Suprapubic skin (tissue), 4 donors: ENCODE measurements around the gene FAF1. TPM values are rescaled to one million over a fixed set of nuclear protein-coding genes. Genes with fewer than 3 reads are reported as not detected.
"Not testable (repeated sequence)": the region's sequence is repeated elsewhere in the genome, so short reads cannot be mapped to it uniquely, and the experiment has no call there.

Experiments used
- DNase-seq, 2 donors: peaks; one replicate each; pipeline ENCODE4 v3.0.0-alpha.2; 2019; ENCODE audit warnings: low spot score in 2 of 2
- H3K27ac ChIP-seq: fragments of 200-600 bp; sonication (generic); one replicate; pipeline ENCODE4 v1.5.1; 2019
- H3K27me3 ChIP-seq: fragments of 200-600 bp; sonication (generic); one replicate; pipeline ENCODE4 v1.5.1; 2019
- H3K36me3 ChIP-seq: fragments of 200-600 bp; sonication (generic); one replicate; pipeline ENCODE4 v1.5.1; 2019
- H3K4me1 ChIP-seq: fragments of 200-600 bp; sonication (generic); one replicate; pipeline ENCODE4 v1.5.1; 2019
- H3K4me3 ChIP-seq: fragments of 200-600 bp; sonication (generic); one replicate; pipeline ENCODE4 v1.5.1; 2019; ENCODE audit warnings: mild to moderate bottlenecking
- H3K9me3 ChIP-seq: fragments of 200-600 bp; sonication (generic); one replicate; pipeline ENCODE4 v1.5.1; 2019
- CTCF ChIP-seq, 2 donors: fragments of 200-600 bp in 1 of 2; fragments of 450-650 bp in 1 of 2; sonication (generic) in 1 of 2; IDR thresholded peaks; one replicate each; pipeline ENCODE4 v1.5.1; 2016 to 2019; ENCODE audit warnings: antibody characterized with exemption in 2 of 2, mild to moderate bottlenecking in 1 of 2, moderate library complexity in 1 of 2
- EP300 ChIP-seq: sonication (generic); formaldehyde crosslinking; IDR thresholded peaks from one replicate; pipeline ENCODE4 v1.6.1; 2017; ENCODE audit warnings: antibody characterized with exemption
- POLR2A ChIP-seq, 2 donors: fragments of 450-650 bp; IDR thresholded peaks; one replicate each; pipeline ENCODE4 v1.6.1; 2017; ENCODE audit warnings: antibody characterized with exemption in 2 of 2, mild to moderate bottlenecking in 2 of 2, moderate library complexity in 2 of 2
- POLR2AphosphoS5 ChIP-seq, 3 donors: sonication (generic); formaldehyde crosslinking; IDR thresholded peaks; one replicate each; pipeline ENCODE4 v1.6.1; 2017; ENCODE audit warnings: antibody characterized with exemption in 3 of 3
- WGBS: methylation state at CpG from one replicate; pipeline ENCODE4 v1.1.5; 2018; 5-methylcytosine and 5-hydroxymethylcytosine counted together
- total RNA-seq, 4 donors: library from RNA; depleted of rRNA; stranded (reverse); fragments of >200 nt; gene quantifications; one replicate each; pipeline ENCODE4 v1.1.0, GENCODE V29; 2016

The FAF1 gene
- total RNA-seq, 4 donors from 2014 or later = 35.1 to 61.6 (median 45.4) TPM

GRCh38 chr1:50766688-50767087, 193.4 kb downstream of the FAF1 start:
- H3K27ac ChIP-seq = no peak overlapping the region
- H3K36me3 ChIP-seq = no peaks in the 10 kb centered on the region
- H3K4me3 ChIP-seq = no peak overlapping the region
- H3K27me3 ChIP-seq = no peaks in the 10 kb centered on the region
- H3K4me1 ChIP-seq = no peaks in the 10 kb centered on the region
- no peak for DNase-seq
- no peak for TF ChIP-seq CTCF (IDR thresholded peaks at IDR 0.05)
- no peaks in the 10 kb centered on the region for H3K9me3 ChIP-seq

- H3K27me3 ChIP-seq, H3K9me3 ChIP-seq, H3K27ac ChIP-seq, H3K36me3 ChIP-seq, DNase-seq, H3K4me3 ChIP-seq, H3K4me1 ChIP-seq: not testable (repeated sequence)
- 96% methylated on average over 3 of the region's 3 CpGs for WGBS
Measured at GRCh38 chr1:50756543-50756942, 203.5 kb downstream of the FAF1 start.

- H3K4me3 ChIP-seq, H3K36me3 ChIP-seq, H3K27me3 ChIP-seq, H3K4me1 ChIP-seq, DNase-seq, H3K27ac ChIP-seq, H3K9me3 ChIP-seq: not testable (repeated sequence)
- WGBS = 86% methylated on average over 1 of the region's 1 CpG
Measured at GRCh38 chr1:50754764-50755163, 205.3 kb downstream of the FAF1 start.

- Histone ChIP-seq H3K27ac (no peak overlapping the region), H3K4me3 (no peak overlapping the region), H3K36me3 (peaks cover under 1% of the 10 kb centered on the region), H3K4me1 (no peaks in the 10 kb centered on the region), H3K9me3 (no peaks in the 10 kb centered on the region), H3K27me3 (no peaks in the 10 kb centered on the region)
- DNase-seq = no peak
- 45% methylated on average over 2 of the region's 2 CpGs for WGBS
- TF ChIP-seq POLR2AphosphoS5 (IDR thresholded peaks at IDR 0.05) (no peak), EP300 (no peak), CTCF (IDR thresholded peaks at IDR 0.05) (no peak), POLR2A (IDR thresholded peaks at IDR 0.05) (no peak)
Measured at GRCh38 chr1:50750021-50750619, 209.9 kb downstream of the FAF1 start.

- no peaks in the 10 kb centered on the region for H3K9me3 ChIP-seq
Measured at GRCh38 chr1:50747394-50747793, 212.7 kb downstream of the FAF1 start.

GRCh38 chr1:50742523-50742922, 217.5 kb downstream of the FAF1 start:
- Histone ChIP-seq H3K4me3 (no peak overlapping the region), H3K36me3 (peaks cover 17% of the 10 kb centered on the region), H3K9me3 (no peaks in the 10 kb centered on the region), H3K4me1 (no peaks in the 10 kb centered on the region), H3K27me3 (no peaks in the 10 kb centered on the region), H3K27ac (no peak overlapping the region)
- TF ChIP-seq EP300 (no peak), CTCF (IDR thresholded peaks at IDR 0.05) (no peak), POLR2AphosphoS5 (IDR thresholded peaks at IDR 0.05) (no peak), POLR2A (IDR thresholded peaks at IDR 0.05) (no peak)
- 96% methylated on average over 3 of the region's 3 CpGs for WGBS
- DNase-seq = no peak

More at GRCh38 chr1:50747394-50747793, 212.7 kb downstream of the FAF1 start:
- H3K4me3 ChIP-seq = no peak overlapping the region
- 71% methylated on average over 1 of the region's 1 CpG for WGBS
- peaks cover 13% of the 10 kb centered on the region for H3K36me3 ChIP-seq
- H3K27ac ChIP-seq = no peak overlapping the region
- no peaks in the 10 kb centered on the region for H3K4me1 ChIP-seq
- H3K27me3 ChIP-seq = no peaks in the 10 kb centered on the region
- DNase-seq = no peak
- TF ChIP-seq POLR2AphosphoS5 (IDR thresholded peaks at IDR 0.05) = no peak
- TF ChIP-seq EP300 = no peak

GRCh38 chr1:50739125-50739524, 220.9 kb downstream of the FAF1 start:
- WGBS = 94% methylated on average over 3 of the region's 3 CpGs
- TF ChIP-seq EP300 = no peak
- no peak for TF ChIP-seq POLR2A (IDR thresholded peaks at IDR 0.05)
- TF ChIP-seq CTCF (IDR thresholded peaks at IDR 0.05) = no peak
- no peak for TF ChIP-seq POLR2AphosphoS5 (IDR thresholded peaks at IDR 0.05)
- Histone ChIP-seq H3K9me3 (no peaks in the 10 kb centered on the region), H3K36me3 (peaks cover 16% of the 10 kb centered on the region), H3K4me1 (no peaks in the 10 kb centered on the region), H3K27me3 (no peaks in the 10 kb centered on the region), H3K27ac (no peak overlapping the region), H3K4me3 (no peak overlapping the region)
- DNase-seq = no peak
